GM23338 (cell line): ENCODE results near the gene C17orf50. TPM values are rescaled to one million over a fixed set of nuclear protein-coding genes. Genes with fewer than 3 reads are reported as not detected.

Experiments
- ATAC-seq: fragments of 200-7000 bp; cut with Tn5 transposase; 3 replicates; pipeline ENCODE4 v1.9.1; 2020
- DNase-seq: peaks from one replicate; pipeline ENCODE4 v3.0.0-alpha.2; 2015; ENCODE audit warnings: low spot score
- H2AFZ ChIP-seq: fragments of 200-600 bp; sonication (generic); 2 replicates; pipeline ENCODE4 v1.8.0; 2016; ENCODE audit warnings: antibody characterized with exemption, mild to moderate bottlenecking, moderate library complexity
- H3F3A ChIP-seq: fragments of 200-600 bp; sonication (generic); replicated peaks from 2 replicates; pipeline ENCODE4 v1.8.0; 2017; ENCODE audit warnings: antibody characterized with exemption, mixed run types, low read depth
- H3K27ac ChIP-seq: fragments of 200-600 bp; sonication (generic); 2 replicates; pipeline ENCODE4 v1.6.1; 2016; ENCODE audit warnings: low read depth
- H3K27me3 ChIP-seq: fragments of 200-600 bp; sonication (generic); 2 replicates; pipeline ENCODE4 v1.8.0; 2016; ENCODE audit warnings: mild to moderate bottlenecking, mixed run types, moderate library complexity; ENCODE audit not compliant: insufficient read depth
- H3K36me3 ChIP-seq: fragments of 200-600 bp; sonication (generic); 2 replicates; pipeline ENCODE4 v1.8.0; 2016; ENCODE audit warnings: mild to moderate bottlenecking; ENCODE audit not compliant: insufficient read depth
- H3K4me1 ChIP-seq: fragments of 200-600 bp; sonication (generic); 2 replicates; pipeline ENCODE4 v1.8.0; 2016; ENCODE audit warnings: mild to moderate bottlenecking, moderate library complexity; ENCODE audit not compliant: insufficient read depth
- H3K4me2 ChIP-seq: fragments of 200-600 bp; sonication (generic); 2 replicates; pipeline ENCODE4 v1.7.1; 2017; ENCODE audit warnings: mixed run types
- H3K4me3 ChIP-seq: fragments of 200-600 bp; sonication (generic); 2 replicates; pipeline ENCODE4 v1.6.1; 2016; ENCODE audit warnings: mixed run types
- H3K79me2 ChIP-seq: fragments of 200-600 bp; sonication (generic); replicated peaks from 2 replicates; pipeline ENCODE4 v1.8.0; 2017; ENCODE audit warnings: mild to moderate bottlenecking; ENCODE audit not compliant: insufficient read depth
- H3K9me2 ChIP-seq: fragments of 200-600 bp; sonication (generic); 2 replicates; pipeline ENCODE4 v1.8.0; 2017; ENCODE audit not compliant: insufficient read depth
- H4K20me1 ChIP-seq: fragments of 200-600 bp; sonication (generic); replicated peaks from 2 replicates; pipeline ENCODE4 v1.8.0; 2017; ENCODE audit warnings: mild to moderate bottlenecking; ENCODE audit not compliant: insufficient read depth
- H3K27ac Mint-ChIP-seq: 2 replicates; pipeline ENCODE4 v1.8.0; 2020; ENCODE audit warnings: inconsistent platforms, mild to moderate bottlenecking, moderate library complexity, mixed read lengths
- H3K27me3 Mint-ChIP-seq: 3 replicates; pipeline ENCODE4 v1.8.0; 2022; ENCODE audit warnings: low read depth, mild to moderate bottlenecking, moderate library complexity, mixed read lengths, inconsistent platforms; ENCODE audit not compliant: insufficient read depth, poor library complexity
- H3K36me3 Mint-ChIP-seq: 3 replicates; pipeline ENCODE4 v1.8.0; 2021; ENCODE audit warnings: low read depth, mild to moderate bottlenecking, inconsistent platforms, moderate library complexity, mixed read lengths
- H3K4me1 Mint-ChIP-seq: 3 replicates; pipeline ENCODE4 v1.8.0; 2020; ENCODE audit warnings: mild to moderate bottlenecking, inconsistent platforms, mixed read lengths
- H3K4me3 Mint-ChIP-seq: 3 replicates; pipeline ENCODE4 v1.8.0; 2021; ENCODE audit warnings: moderate library complexity, mild to moderate bottlenecking, inconsistent platforms, mixed read lengths
- H3K9me3 Mint-ChIP-seq: 3 replicates; pipeline ENCODE4 v1.8.0; 2020; ENCODE audit warnings: moderate library complexity, mild to moderate bottlenecking, inconsistent platforms, mixed read lengths
- CREB1 ChIP-seq: fragments of 250-450 bp; sonication (Bioruptor Pico); IDR thresholded peaks from 2 replicates; pipeline ENCODE4 v1.5.0; 2020; ENCODE audit warnings: low read depth, mild to moderate bottlenecking, moderate library complexity
- CTCF ChIP-seq, 2 experiments: fragments of 200-600 bp in 1 of 2; sonication (generic) in 1 of 2; conservative IDR thresholded peaks; 2 replicates each; pipeline versions ENCODE4 v1.5.1 to v1.6.1; 2016 to 2017; ENCODE audit warnings: antibody characterized with exemption in 2 of 2, low read depth in 2 of 2, mild to moderate bottlenecking in 2 of 2, moderate library complexity in 1 of 2
- ETS1 ChIP-seq: IDR thresholded peaks from 2 replicates; pipeline ENCODE4 v1.6.1; 2016; ENCODE audit warnings: antibody characterized with exemption
- EZH2phosphoT487 ChIP-seq: fragments of 200-600 bp; sonication (generic); IDR thresholded peaks from one replicate; pipeline ENCODE4 v1.8.1; 2018; ENCODE audit warnings: antibody characterized with exemption; ENCODE audit not compliant: unreplicated experiment
- JUNB ChIP-seq: IDR thresholded peaks from one replicate; pipeline ENCODE4 v1.6.1; 2016; ENCODE audit warnings: antibody characterized with exemption; ENCODE audit not compliant: unreplicated experiment
- NANOG ChIP-seq: IDR thresholded peaks from 2 replicates; pipeline ENCODE4 v1.6.1; 2016; ENCODE audit warnings: antibody characterized with exemption, borderline replicate concordance
- POLR2AphosphoS5 ChIP-seq: IDR thresholded peaks from 2 replicates; pipeline ENCODE4 v1.6.1; 2016; ENCODE audit warnings: antibody characterized with exemption, low read depth
- REST ChIP-seq: IDR thresholded peaks from one replicate; pipeline ENCODE4 v1.6.1; 2018; ENCODE audit warnings: antibody characterized with exemption; ENCODE audit not compliant: unreplicated experiment
- STAT1 ChIP-seq: IDR thresholded peaks from one replicate; pipeline ENCODE4 v1.6.1; 2016; ENCODE audit warnings: antibody characterized with exemption; ENCODE audit not compliant: unreplicated experiment
- ZNF114 ChIP-seq: fragments of 250-450 bp; sonication (Bioruptor Pico); IDR thresholded peaks from 2 replicates; pipeline ENCODE4 v1.5.0; 2020; ENCODE audit warnings: mild to moderate bottlenecking, moderate library complexity
- ZNF331 ChIP-seq: fragments of 250-450 bp; sonication (Bioruptor Pico); IDR thresholded peaks from 2 replicates; pipeline ENCODE4 v1.5.0; 2020; ENCODE audit warnings: low read depth, mild to moderate bottlenecking, moderate library complexity
- polyA plus RNA-seq: library from polyadenylated mRNA; unstranded; fragments of >200 nt; fragmentation: Nextera tagmentation; extraction: Ambion mirVana; gene quantifications from 2 replicates; pipeline ENCODE4 v1.2.1, GENCODE V29; 2016
- total RNA-seq: library from RNA; depleted of rRNA; stranded (reverse); fragments of >200 nt; shearing (Covaris generic); gene quantifications from 2 replicates; pipeline ENCODE4 v1.2.3, GENCODE V29; 2014

C17orf50 gene
- total and polyA plus RNA-seq, 2 experiments from 2014 or later: 0.74 to 1.6 TPM

GRCh38 chr17:35797370-35797769, 36.7 kb downstream of the C17orf50 start (continued):
- TF ChIP-seq ZNF331 (CRISPR knock-in tag) (no peak), EZH2phosphoT487 (no peak), ETS1 (no peak), NANOG (no peak), CTCF (conservative IDR thresholded peaks at IDR 0.05; ENCODE audit: low read depth in 2 of 2) (no peak)

DNA sequence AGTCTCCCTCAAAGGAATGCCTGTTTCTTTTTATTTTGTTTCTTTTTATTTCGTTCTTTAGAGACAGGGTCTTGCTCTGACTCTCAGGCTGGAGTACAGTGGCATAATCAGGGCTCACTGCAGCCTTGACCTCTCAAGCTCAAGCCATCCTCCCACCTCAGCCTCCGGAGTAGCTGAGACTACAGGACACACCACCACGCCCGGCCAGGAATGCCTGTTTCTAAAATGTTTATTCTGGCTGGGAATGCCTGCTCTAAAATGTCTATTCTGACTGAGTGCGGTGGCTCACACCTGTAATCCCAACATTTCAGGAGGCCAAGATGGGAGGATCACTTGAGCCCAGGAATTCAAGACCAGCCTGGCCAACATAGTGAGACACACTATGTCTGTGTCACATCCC, 37.2 kb downstream of the C17orf50 start:
- H3K9me2 ChIP-seq: no peaks in the 10 kb centered on the region
- H2AFZ ChIP-seq: no peak overlapping the region
- no peaks in the 10 kb centered on the region for H4K20me1 ChIP-seq
- H3K4me3 Mint-ChIP-seq: no peak overlapping the region
- no peak overlapping the region for H3K27ac Mint-ChIP-seq
- H3K4me3 ChIP-seq: no peak overlapping the region
- no peaks in the 10 kb centered on the region for H3K36me3 ChIP-seq
- H3K9me3 Mint-ChIP-seq: no peaks in the 10 kb centered on the region
- 0 out of 2 replicates have a peak, but pooled peaks cover 5% of the 10 kb centered on the region for H3K4me1 ChIP-seq
- no peak overlapping the region for H3K4me2 ChIP-seq
- peaks cover 10% of the 10 kb centered on the region; the same call in 2 of the 3 replicates for H3K4me1 Mint-ChIP-seq
- H3K36me3 Mint-ChIP-seq: no peaks in the 10 kb centered on the region; the same call in 2 of the 3 replicates
- ATAC-seq (no peak), DNase-seq (no peak)
- H3K27ac ChIP-seq: no peak overlapping the region
- H3F3A ChIP-seq: peaks cover 11% of the 10 kb centered on the region
- H3K79me2 ChIP-seq: no peaks in the 10 kb centered on the region
- H3K27me3 ChIP-seq: peaks cover 56% of the 10 kb centered on the region
- peaks cover 51% of the 10 kb centered on the region for H3K27me3 Mint-ChIP-seq
- no peak for TF ChIP-seq REST
- TF ChIP-seq ZNF114: no peak
- TF ChIP-seq JUNB: no peak
- TF ChIP-seq NANOG: no peak
- no peak for TF ChIP-seq STAT1
- no peak for TF ChIP-seq POLR2AphosphoS5
- no peak for TF ChIP-seq CREB1 (CRISPR knock-in tag)
- TF ChIP-seq ZNF331 (CRISPR knock-in tag): no peak
- no peak for TF ChIP-seq CTCF (conservative IDR thresholded peaks at IDR 0.05; ENCODE audit: low read depth in 2 of 2)
